ENCODE data around the gene LGR5. TPM values are rescaled to one million over a fixed set of nuclear protein-coding genes. Genes with fewer than 3 reads are reported as not detected.

The LGR5 gene
- total RNA-seq, 1 experiment from 2014 or later = 4.5 TPM

DNA sequence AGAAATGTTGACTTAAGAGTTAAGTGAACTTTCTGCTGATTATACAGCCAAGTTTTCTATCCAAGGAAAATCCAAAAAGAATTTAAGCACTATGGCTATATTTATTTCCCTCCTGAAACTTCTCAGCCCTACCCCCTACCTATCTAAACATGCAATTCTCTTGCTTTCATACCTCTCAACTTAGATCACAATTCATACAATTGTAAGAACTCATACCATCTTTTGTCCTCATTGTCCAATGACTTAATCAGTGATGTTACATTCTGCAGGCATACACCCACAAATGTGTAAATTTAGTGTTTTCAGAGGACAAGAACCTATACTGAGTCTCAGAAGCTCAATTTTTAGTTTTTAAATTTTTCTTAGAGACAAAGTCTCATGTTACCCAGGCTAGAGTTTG lies 161.9 kb downstream of the LGR5 start:
- Histone ChIP-seq H3K4me3 (ENCODE audit: low read depth, low read length, poor library complexity, severe bottlenecking) (no peak overlapping the region), H3K9me3 (ENCODE audit: low read depth, low read length, poor library complexity, severe bottlenecking) (no peaks in the 10 kb centered on the region), H3K27me3 (replicated peaks; ENCODE audit: insufficient read depth, low read depth, low read length, poor library complexity) (no peaks in the 10 kb centered on the region), H3K27ac (ENCODE audit: low read depth, low read length, poor library complexity, severe bottlenecking) (no peak overlapping the region), H3K36me3 (ENCODE audit: insufficient read depth, low read length, poor library complexity, severe bottlenecking) (no peaks in the 10 kb centered on the region), H3K4me1 (ENCODE audit: insufficient read depth, low read length, poor library complexity, severe bottlenecking) (peaks cover 6% of the 10 kb centered on the region)
- ChIA-PET POLR2A (ENCODE audit: low non-redundant PET) (no interaction called here), CTCF (no interaction called here)
- no TSS peak for BruUV-seq (replicated peaks)
- TF ChIP-seq EZH2 (IDR thresholded peaks at IDR 0.05; ENCODE audit: borderline replicate concordance, low read depth, low read length, poor library complexity, severe bottlenecking) = no peak
- TF ChIP-seq, protein P1, sequence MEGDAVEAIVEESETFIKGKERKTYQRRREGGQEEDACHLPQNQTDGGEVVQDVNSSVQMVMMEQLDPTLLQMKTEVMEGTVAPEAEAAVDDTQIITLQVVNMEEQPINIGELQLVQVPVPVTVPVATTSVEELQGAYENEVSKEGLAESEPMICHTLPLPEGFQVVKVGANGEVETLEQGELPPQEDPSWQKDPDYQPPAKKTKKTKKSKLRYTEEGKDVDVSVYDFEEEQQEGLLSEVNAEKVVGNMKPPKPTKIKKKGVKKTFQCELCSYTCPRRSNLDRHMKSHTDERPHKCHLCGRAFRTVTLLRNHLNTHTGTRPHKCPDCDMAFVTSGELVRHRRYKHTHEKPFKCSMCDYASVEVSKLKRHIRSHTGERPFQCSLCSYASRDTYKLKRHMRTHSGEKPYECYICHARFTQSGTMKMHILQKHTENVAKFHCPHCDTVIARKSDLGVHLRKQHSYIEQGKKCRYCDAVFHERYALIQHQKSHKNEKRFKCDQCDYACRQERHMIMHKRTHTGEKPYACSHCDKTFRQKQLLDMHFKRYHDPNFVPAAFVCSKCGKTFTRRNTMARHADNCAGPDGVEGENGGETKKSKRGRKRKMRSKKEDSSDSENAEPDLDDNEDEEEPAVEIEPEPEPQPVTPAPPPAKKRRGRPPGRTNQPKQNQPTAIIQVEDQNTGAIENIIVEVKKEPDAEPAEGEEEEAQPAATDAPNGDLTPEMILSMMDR (conservative IDR thresholded peaks at IDR 0.05; ENCODE audit: low read depth, low read length) = no peak
- intact Hi-C loops (cut with micrococcal nuclease; ENCODE audit: unreplicated experiment) = no loop called here
- DNase-seq (ENCODE audit: low spot score) = no peak

GRCh38 chr12:71602761-71603577 lies 163.4 kb downstream of the LGR5 start:
- CTCF ChIA-PET = no interaction called here

DNA sequence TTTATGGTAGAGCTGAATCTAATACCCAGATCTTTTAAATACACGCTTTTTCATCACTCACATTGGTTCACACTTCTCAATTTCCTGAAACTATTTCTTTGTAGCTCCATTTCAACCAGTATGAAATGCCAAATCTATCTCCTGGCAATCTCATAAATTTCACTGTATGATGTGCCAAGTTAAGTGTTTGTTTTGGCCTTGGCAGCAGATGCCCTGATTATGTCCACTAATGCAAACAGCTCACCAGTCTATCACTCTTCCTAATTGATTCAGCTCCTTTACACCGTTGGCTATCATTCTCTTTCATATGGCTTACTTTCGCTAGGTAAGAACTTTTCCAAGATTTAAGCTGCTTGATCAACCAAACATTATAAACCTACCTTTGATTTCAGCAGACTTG lies 165.4 kb downstream of the LGR5 start:
- Histone ChIP-seq H3K9me3 (ENCODE audit: low read depth, low read length, poor library complexity, severe bottlenecking) (no peaks in the 10 kb centered on the region), H3K27ac (ENCODE audit: low read depth, low read length, poor library complexity, severe bottlenecking) (no peak overlapping the region), H3K4me1 (ENCODE audit: insufficient read depth, low read length, poor library complexity, severe bottlenecking) (peaks cover 10% of the 10 kb centered on the region), H3K27me3 (replicated peaks; ENCODE audit: insufficient read depth, low read depth, low read length, poor library complexity) (no peaks in the 10 kb centered on the region), H3K4me3 (ENCODE audit: low read depth, low read length, poor library complexity, severe bottlenecking) (no peak overlapping the region), H3K36me3 (ENCODE audit: insufficient read depth, low read length, poor library complexity, severe bottlenecking) (peaks cover 30% of the 10 kb centered on the region)
- ChIA-PET POLR2A (ENCODE audit: low non-redundant PET) (no interaction called here), CTCF (no interaction called here)
- no peak for DNase-seq (ENCODE audit: low spot score)
- TF ChIP-seq, protein P1 (conservative IDR thresholded peaks at IDR 0.05; ENCODE audit: low read depth, low read length) = no peak
- TF ChIP-seq EZH2 (IDR thresholded peaks at IDR 0.05; ENCODE audit: borderline replicate concordance, low read depth, low read length, poor library complexity, severe bottlenecking) = no peak
- intact Hi-C loops (cut with micrococcal nuclease; ENCODE audit: unreplicated experiment) = no loop called here
- BruUV-seq (replicated peaks) = no TSS peak

More at GRCh38 chr12:71602761-71603577, 163.4 kb downstream of the LGR5 start:
- POLR2A ChIA-PET (ENCODE audit: low non-redundant PET) = no interaction called here
- Histone ChIP-seq H3K4me1 (ENCODE audit: insufficient read depth, low read length, poor library complexity, severe bottlenecking) (peaks cover 10% of the 10 kb centered on the region), H3K9me3 (ENCODE audit: low read depth, low read length, poor library complexity, severe bottlenecking) (no peaks in the 10 kb centered on the region), H3K4me3 (ENCODE audit: low read depth, low read length, poor library complexity, severe bottlenecking) (no peak overlapping the region), H3K36me3 (ENCODE audit: insufficient read depth, low read length, poor library complexity, severe bottlenecking) (peaks cover 12% of the 10 kb centered on the region), H3K27me3 (replicated peaks; ENCODE audit: insufficient read depth, low read depth, low read length, poor library complexity) (no peaks in the 10 kb centered on the region), H3K27ac (ENCODE audit: low read depth, low read length, poor library complexity, severe bottlenecking) (no peak overlapping the region)
- no TSS peak for BruUV-seq (replicated peaks)
- DNase-seq (ENCODE audit: low spot score) = no peak
- TF ChIP-seq, protein P1 (conservative IDR thresholded peaks at IDR 0.05; ENCODE audit: low read depth, low read length) = no peak
- intact Hi-C loops (cut with micrococcal nuclease; ENCODE audit: unreplicated experiment) = no loop called here

Data from A673 (cell line).